Transverse colon (tissue), 4 donors: ENCODE measurements around the gene PSMB3. TPM values are rescaled to one million over a fixed set of nuclear protein-coding genes. Genes with fewer than 3 reads are reported as not detected.
"Not testable (repeated sequence)": the region's sequence is repeated elsewhere in the genome, so short reads cannot be mapped to it uniquely, and the experiment has no call there.

Experiments
- DNase-seq: peaks from one replicate; pipeline ENCODE4 v3.0.0-alpha.2; 2019
- H3K27ac ChIP-seq, 4 donors: fragments of 200-600 bp; sonication (generic); 2 replicates each; pipeline ENCODE4 v1.5.1; 2016 to 2018; ENCODE audit warnings: inconsistent platforms in 4 of 4
- H3K27me3 ChIP-seq: fragments of 200-600 bp; sonication (generic); 2 replicates; pipeline ENCODE4 v1.5.1; 2017; ENCODE audit warnings: inconsistent platforms
- H3K36me3 ChIP-seq, 4 donors: fragments of 200-600 bp; sonication (generic); 2 replicates each; pipeline ENCODE4 v1.5.1; 2017 to 2019; ENCODE audit warnings: inconsistent platforms in 4 of 4
- H3K4me1 ChIP-seq, 4 donors: fragments of 200-600 bp; sonication (generic); 2 replicates each; pipeline ENCODE4 v1.5.1; 2017 to 2020; ENCODE audit warnings: inconsistent platforms in 4 of 4
- H3K4me3 ChIP-seq, 4 donors: fragments of 200-600 bp; sonication (generic); 1 replicate in 1 of 4; 2 replicates in 3 of 4; pipeline versions ENCODE4 v1.5.1 to v1.6.1; 2017 to 2019; ENCODE audit warnings: inconsistent platforms in 4 of 4
- H3K9me3 ChIP-seq, 2 donors: fragments of 200-600 bp; sonication (generic); 2 replicates each; pipeline ENCODE4 v1.5.1; 2017 to 2019; ENCODE audit warnings: inconsistent platforms in 2 of 2
- EP300 ChIP-seq: sonication (generic); formaldehyde crosslinking; IDR thresholded peaks from one replicate; pipeline ENCODE4 v1.6.1; 2017; ENCODE audit warnings: antibody characterized with exemption, low read depth
- POLR2A ChIP-seq: fragments of 450-650 bp; IDR thresholded peaks from one replicate; pipeline ENCODE4 v1.6.1; 2016; ENCODE audit warnings: antibody characterized with exemption, mild to moderate bottlenecking, moderate library complexity
- POLR2AphosphoS5 ChIP-seq, 3 donors: sonication (generic); formaldehyde crosslinking; IDR thresholded peaks; one replicate each; pipeline ENCODE4 v1.6.1; 2016; ENCODE audit warnings: antibody characterized with exemption in 3 of 3
- WGBS, 2 donors: methylation state at CpG; one replicate each; pipeline ENCODE4 v1.1.5; 2018; ENCODE audit warnings: low coverage in 1 of 2; 5-methylcytosine and 5-hydroxymethylcytosine counted together
- in situ Hi-C, 4 donors: fragments of 200-750 bp; cut with MboI; loops; one replicate each; pipeline versions ENCODE4 v1.15.0 to v1.15.1; 2017; ENCODE audit warnings: low sequenced_read_pairs in 3 of 4, low pct_ligation_motif_present in 1 of 4, low pct_unique_long_range_greater_than_20kb in 1 of 4
- intact Hi-C: fragments of 100-400 bp; cut with DNase I; formaldehyde crosslinking; loops from one replicate; pipeline ENCODE4 v1.15.1; 2023; ENCODE audit warnings: low total_unique reads
- total RNA-seq, 4 donors: library from RNA; depleted of rRNA; stranded (reverse); fragments of >200 nt; gene quantifications; one replicate each; pipeline ENCODE4 v1.1.0, GENCODE V29; 2016
- TF ChIP-seq, protein P1 (sequence below), 5 experiments: fragments of 200-600 bp in 3 of 5; fragments of 450-650 bp in 2 of 5; sonication (generic) in 3 of 5; IDR thresholded peaks; 1 replicate in 2 of 5; 2 replicates in 3 of 5; pipeline ENCODE4 v1.5.1; 2016 to 2017; ENCODE audit warnings: antibody characterized with exemption in 5 of 5, inconsistent platforms in 3 of 5, mild to moderate bottlenecking in 2 of 5, moderate library complexity in 1 of 5

The PSMB3 gene
- total RNA-seq, 4 donors from 2014 or later = 137 to 169 (median 159) TPM

DNA sequence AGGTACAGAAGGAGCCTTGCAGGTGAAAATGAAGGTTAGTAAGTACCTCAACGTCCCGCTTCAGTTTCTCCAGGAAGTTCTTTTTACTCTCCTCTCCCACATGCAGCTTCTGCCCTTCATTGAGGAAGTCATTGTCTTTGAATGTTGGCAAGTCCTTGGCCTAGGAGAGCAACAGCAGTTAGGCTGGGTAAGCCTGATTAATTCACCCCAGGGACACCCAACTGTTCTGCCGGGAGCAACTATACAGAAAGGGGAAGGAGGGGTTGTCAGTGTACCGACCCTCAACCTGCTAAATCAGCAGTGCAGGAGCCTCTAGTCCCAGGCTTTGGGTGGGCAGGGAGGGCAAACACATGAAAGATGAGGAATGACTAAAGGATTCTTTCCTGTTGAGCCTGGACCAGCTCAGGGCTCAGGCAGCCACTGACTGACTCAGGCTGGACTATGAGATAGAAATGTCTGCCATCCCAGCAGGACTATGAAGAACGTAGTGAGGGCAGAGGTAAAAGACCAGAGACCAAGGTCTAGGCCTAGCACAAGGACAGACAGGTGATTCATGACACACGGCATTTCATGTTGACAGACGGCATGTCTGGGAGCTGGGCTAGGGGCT, 25.2 kb downstream of the PSMB3 start:
- in situ Hi-C loops (no loop called here), intact Hi-C loops (no loop called here)
- Histone ChIP-seq H3K4me1 (no peaks in the 10 kb centered on the region), H3K4me3 (no peak overlapping the region), H3K9me3 (no peaks in the 10 kb centered on the region), H3K27ac (no peak overlapping the region), H3K36me3 (peaks cover 0 to 94% (median 42%) of the 10 kb centered on the region in 4 donors), H3K27me3 (no peaks in the 10 kb centered on the region)
- no peak for TF ChIP-seq POLR2A
- TF ChIP-seq POLR2AphosphoS5 (IDR thresholded peaks at IDR 0.05) = no peak
- TF ChIP-seq EP300 = no peak
- TF ChIP-seq, protein P1, sequence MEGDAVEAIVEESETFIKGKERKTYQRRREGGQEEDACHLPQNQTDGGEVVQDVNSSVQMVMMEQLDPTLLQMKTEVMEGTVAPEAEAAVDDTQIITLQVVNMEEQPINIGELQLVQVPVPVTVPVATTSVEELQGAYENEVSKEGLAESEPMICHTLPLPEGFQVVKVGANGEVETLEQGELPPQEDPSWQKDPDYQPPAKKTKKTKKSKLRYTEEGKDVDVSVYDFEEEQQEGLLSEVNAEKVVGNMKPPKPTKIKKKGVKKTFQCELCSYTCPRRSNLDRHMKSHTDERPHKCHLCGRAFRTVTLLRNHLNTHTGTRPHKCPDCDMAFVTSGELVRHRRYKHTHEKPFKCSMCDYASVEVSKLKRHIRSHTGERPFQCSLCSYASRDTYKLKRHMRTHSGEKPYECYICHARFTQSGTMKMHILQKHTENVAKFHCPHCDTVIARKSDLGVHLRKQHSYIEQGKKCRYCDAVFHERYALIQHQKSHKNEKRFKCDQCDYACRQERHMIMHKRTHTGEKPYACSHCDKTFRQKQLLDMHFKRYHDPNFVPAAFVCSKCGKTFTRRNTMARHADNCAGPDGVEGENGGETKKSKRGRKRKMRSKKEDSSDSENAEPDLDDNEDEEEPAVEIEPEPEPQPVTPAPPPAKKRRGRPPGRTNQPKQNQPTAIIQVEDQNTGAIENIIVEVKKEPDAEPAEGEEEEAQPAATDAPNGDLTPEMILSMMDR (IDR thresholded peaks at IDR 0.05) = no peak
- no peak for DNase-seq
- 71 to 85% methylated on average over 2 to 7 of the region's 7 CpGs for WGBS, 2 donors

DNA sequence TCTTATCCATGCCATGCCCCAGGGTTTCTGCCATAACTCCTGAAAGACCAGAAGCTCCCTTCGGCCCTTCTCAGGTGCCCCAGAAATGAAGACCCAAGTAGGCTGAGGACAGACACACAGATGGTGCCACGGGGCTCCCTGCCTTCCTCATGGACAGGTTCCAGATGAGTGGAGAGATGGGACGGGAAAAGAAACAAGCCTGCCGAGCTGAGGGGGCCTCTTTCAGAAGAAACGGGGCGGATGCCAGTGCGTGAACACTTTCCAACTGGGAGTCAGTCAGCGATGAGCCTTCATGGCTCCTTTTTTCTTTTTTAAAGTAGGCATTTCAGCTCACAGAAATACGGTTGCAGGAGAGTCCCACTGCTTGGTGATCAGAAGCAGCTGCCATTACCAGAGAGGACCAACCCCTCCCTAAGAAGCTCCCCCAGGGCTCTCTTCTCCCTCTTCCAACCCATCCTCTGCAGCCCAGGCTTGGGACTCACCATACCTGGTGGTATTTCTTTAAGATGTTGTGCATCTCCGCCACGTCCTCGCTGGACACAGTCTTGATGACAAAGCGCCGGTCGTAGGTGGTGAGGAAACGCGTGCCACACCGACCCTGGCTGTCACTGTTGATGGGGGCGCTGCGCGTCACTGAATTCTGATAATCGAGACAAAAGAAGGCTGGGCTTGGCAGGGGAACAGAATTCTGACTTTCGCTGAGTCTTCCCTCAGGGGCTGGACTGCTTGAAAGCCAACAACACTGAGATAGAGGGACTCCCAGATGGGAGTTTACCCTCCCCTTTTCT, 27.6 kb downstream of the PSMB3 start:
- intact Hi-C loops (no loop called here), in situ Hi-C loops (no loop called here)
- Histone ChIP-seq H3K4me1 (no peaks in the 10 kb centered on the region), H3K9me3 (no peaks in the 10 kb centered on the region), H3K27ac (no peak overlapping the region), H3K4me3 (no peak overlapping the region), H3K36me3 (peaks cover 0 to 91% (median 45%) of the 10 kb centered on the region in 4 donors), H3K27me3 (no peaks in the 10 kb centered on the region)
- TF ChIP-seq EP300 = no peak
- no peak for TF ChIP-seq POLR2AphosphoS5 (IDR thresholded peaks at IDR 0.05)
- no peak for TF ChIP-seq POLR2A
- TF ChIP-seq, protein P1 (IDR thresholded peaks at IDR 0.05) = no peak
- 84 to 93% methylated on average over 11 to 23 of the region's 23 CpGs for WGBS, 2 donors
- no peak for DNase-seq

DNA sequence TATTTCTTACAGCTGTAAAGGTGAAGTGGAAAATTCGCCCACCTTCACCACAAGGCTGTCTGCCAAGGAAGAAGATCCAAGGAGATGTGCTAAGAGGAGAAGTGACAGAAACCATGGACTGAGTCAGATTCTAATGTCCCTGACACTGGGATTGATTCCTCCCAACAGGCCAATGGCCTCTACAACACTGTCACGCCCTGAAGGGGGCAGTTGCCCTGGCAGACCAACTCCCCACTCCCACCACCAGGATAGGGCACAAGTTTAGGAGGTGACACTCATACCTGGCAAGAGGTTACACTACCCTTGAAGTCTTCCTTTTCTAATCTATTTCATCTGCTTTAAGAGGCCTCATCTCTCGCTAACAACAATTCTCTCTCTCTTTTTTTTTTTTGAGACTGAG, 30.7 kb downstream of the PSMB3 start:
- H3K27ac ChIP-seq = no peak overlapping the region
- WGBS, 2 donors = 90 to 94% methylated on average over 2 to 3 of the region's 3 CpGs
- H3K27me3 ChIP-seq = no peaks in the 10 kb centered on the region
- H3K4me1 ChIP-seq = no peaks in the 10 kb centered on the region
- H3K9me3 ChIP-seq = no peaks in the 10 kb centered on the region
- TF ChIP-seq POLR2A = no peak
- TF ChIP-seq EP300 = no peak
- TF ChIP-seq POLR2AphosphoS5 (IDR thresholded peaks at IDR 0.05) = no peak
- TF ChIP-seq, protein P1 (IDR thresholded peaks at IDR 0.05) = no peak
- peaks cover 0 to 79% (median 41%) of the 10 kb centered on the region in 4 donors for H3K36me3 ChIP-seq
- DNase-seq = no peak
- in situ Hi-C loops (no loop called here), intact Hi-C loops (no loop called here)
- no peak overlapping the region for H3K4me3 ChIP-seq

DNA sequence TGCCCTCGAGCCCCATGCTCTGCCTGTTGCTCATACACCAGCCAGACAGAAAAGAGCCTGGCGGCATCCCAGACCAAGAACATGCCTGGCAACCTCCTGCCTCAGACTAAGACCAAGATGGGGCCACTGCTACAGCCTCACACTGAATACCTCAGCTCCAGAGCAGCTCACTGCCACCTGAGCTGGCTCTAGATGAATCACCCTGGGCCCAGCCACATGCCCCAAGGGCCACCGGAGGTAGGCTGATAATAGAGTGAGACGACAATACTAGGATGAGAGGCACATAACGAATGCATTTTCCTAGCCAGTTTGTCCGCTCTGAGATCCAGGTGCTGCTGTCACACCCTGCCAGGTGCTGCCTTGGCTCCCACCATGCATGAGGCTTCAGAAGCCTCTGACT, 33.8 kb downstream of the PSMB3 start:
- no peaks in the 10 kb centered on the region for H3K27me3 ChIP-seq
- H3K4me3 ChIP-seq = no peak overlapping the region
- H3K4me1 ChIP-seq = no peaks in the 10 kb centered on the region
- TF ChIP-seq, protein P1 (IDR thresholded peaks at IDR 0.05) = no peak
- TF ChIP-seq EP300 = no peak
- no peak for TF ChIP-seq POLR2A
- TF ChIP-seq POLR2AphosphoS5 (IDR thresholded peaks at IDR 0.05) = no peak
- in situ Hi-C loops (no loop called here), intact Hi-C loops (no loop called here)
- no peak overlapping the region for H3K27ac ChIP-seq
- peaks cover 0 to 47% (median 26%) of the 10 kb centered on the region in 4 donors for H3K36me3 ChIP-seq
- H3K9me3 ChIP-seq = no peaks in the 10 kb centered on the region
- WGBS, 2 donors = 94% methylated on average over 6 of the region's 6 CpGs; no CpG with 5 or more reads in 1 of the 2 donors
- no peak for DNase-seq

DNA sequence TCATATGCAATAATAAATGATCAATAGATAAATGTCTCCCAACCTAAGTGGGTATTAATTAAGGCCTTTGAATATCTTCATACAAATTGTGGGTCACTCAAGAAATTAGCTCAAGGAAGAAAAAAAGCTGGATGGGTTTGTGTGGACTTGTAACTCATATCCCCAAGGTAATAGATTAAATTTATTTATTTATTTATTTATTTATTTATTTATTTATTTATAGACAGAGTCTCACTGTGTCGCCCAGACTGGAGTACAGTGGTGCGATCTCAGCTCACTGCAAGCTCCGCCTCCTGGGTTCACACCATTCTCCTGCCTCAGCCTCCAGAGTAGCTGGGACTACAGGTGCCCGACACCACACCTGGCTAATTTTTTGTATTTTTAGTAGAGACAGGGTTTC, 35.5 kb downstream of the PSMB3 start:
- DNase-seq, H3K4me1 ChIP-seq, intact Hi-C loops, H3K4me3 ChIP-seq, in situ Hi-C loops, H3K27ac ChIP-seq, H3K27me3 ChIP-seq, H3K9me3 ChIP-seq: not testable (repeated sequence)
- peaks cover 0 to 35% (median 20%) of the 10 kb centered on the region in 4 donors for H3K36me3 ChIP-seq
- 92 to 98% methylated on average over 2 to 4 of the region's 4 CpGs for WGBS, 2 donors
